ENCODE data around the gene GRID2.

Gene GRID2

DNA sequence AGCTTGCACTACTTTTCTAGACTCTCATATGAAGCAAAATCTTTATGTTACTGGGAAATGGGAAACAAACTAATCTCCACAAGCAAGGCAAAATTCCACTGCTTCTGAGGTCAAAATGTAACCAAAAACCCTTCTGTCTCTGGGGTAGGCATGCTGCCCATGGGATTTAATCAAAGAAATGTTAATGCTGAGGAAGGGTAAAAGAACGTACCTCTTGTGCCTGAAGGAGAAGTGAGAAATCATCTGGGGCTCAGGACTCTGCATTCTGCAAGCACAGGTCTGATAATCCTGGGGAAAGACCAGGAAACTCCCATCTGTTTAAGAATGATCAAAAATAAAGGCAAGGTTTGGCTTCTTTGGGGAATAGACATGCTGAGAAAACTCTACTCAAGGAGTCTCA, 184.7 kb downstream of the GRID2 start:
- no peak for DNase-seq
- Histone ChIP-seq H3K4me1 (no peaks in the 10 kb centered on the region), H3K4me3 (ENCODE audit: low read depth, low read length) (no peak overlapping the region), H3K27me3 (no peaks in the 10 kb centered on the region), H3K9me3 (no peaks in the 10 kb centered on the region), H3K36me3 (no peaks in the 10 kb centered on the region)
- TF ChIP-seq, protein P1, sequence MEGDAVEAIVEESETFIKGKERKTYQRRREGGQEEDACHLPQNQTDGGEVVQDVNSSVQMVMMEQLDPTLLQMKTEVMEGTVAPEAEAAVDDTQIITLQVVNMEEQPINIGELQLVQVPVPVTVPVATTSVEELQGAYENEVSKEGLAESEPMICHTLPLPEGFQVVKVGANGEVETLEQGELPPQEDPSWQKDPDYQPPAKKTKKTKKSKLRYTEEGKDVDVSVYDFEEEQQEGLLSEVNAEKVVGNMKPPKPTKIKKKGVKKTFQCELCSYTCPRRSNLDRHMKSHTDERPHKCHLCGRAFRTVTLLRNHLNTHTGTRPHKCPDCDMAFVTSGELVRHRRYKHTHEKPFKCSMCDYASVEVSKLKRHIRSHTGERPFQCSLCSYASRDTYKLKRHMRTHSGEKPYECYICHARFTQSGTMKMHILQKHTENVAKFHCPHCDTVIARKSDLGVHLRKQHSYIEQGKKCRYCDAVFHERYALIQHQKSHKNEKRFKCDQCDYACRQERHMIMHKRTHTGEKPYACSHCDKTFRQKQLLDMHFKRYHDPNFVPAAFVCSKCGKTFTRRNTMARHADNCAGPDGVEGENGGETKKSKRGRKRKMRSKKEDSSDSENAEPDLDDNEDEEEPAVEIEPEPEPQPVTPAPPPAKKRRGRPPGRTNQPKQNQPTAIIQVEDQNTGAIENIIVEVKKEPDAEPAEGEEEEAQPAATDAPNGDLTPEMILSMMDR (IDR thresholded peaks at IDR 0.05; ENCODE audit: low read depth, low read length), result no peak

DNA sequence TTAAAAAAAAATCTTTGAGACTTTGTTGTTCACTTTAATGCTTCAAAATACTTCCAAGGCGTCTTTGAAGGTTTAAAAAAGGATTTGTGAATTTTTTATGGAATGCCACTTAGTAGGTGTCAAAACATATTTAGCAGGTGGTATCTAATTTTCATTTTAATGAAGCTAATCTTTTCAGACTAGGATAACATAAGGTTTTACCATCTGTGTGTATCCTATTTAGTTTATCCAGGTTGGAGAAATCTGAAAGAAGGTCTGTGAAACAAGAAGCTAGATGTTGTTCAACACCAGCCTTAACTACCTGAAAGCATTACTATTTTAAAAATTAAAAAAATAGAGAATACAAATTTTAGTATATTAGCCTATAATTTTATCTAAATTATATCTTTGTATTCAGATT, 193.4 kb downstream of the GRID2 start:
- TF ChIP-seq, protein P1 (IDR thresholded peaks at IDR 0.05; ENCODE audit: low read depth, low read length), result no peak
- Histone ChIP-seq H3K27me3 (no peaks in the 10 kb centered on the region), H3K4me3 (ENCODE audit: low read depth, low read length) (no peak overlapping the region), H3K36me3 (no peaks in the 10 kb centered on the region), H3K4me1 (no peaks in the 10 kb centered on the region), H3K9me3 (no peaks in the 10 kb centered on the region)
- no peak for DNase-seq

DNA sequence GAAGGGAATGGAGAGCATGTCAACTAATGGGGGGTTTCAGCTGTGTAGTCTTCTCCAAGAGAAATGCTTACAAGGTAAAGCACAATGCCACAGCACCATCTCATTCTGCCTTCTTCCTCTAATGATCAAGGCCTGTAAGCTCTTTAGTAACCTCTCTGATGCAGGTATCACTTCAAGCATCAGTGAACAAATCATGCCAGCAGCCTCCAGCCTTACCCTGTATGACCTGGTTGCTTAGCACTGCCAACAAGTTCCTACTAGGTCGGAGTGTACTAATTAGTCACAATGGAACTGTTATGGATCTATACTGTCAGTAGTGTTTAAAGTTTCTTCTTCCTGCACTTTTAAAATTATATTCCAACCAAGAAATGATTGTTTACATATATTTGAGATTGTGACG, 197.7 kb downstream of the GRID2 start:
- no peak for DNase-seq
- Histone ChIP-seq H3K36me3 (no peaks in the 10 kb centered on the region), H3K4me3 (ENCODE audit: low read depth, low read length) (no peak overlapping the region), H3K9me3 (no peaks in the 10 kb centered on the region), H3K4me1 (no peaks in the 10 kb centered on the region), H3K27me3 (no peaks in the 10 kb centered on the region)
- TF ChIP-seq, protein P1 (IDR thresholded peaks at IDR 0.05; ENCODE audit: low read depth, low read length), result no peak

DNA sequence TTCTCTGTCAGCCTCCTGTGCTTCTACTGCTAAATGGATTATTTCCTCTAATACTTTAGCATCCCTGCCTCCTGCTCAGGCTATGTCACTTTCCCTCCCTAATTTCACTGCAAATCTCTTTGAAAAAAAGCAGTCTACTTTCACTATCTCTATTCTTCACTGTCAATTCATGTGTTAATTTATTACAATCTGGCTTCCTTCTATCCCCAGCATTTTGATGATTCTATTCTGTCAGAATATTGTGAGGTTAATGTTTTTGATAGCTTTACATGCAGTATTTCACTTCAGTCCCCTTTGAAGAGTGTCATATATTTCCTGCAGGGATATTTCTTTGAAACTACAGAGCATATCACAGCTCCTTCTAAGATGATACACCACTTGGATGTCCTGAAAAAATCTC, 203.2 kb downstream of the GRID2 start:
- Histone ChIP-seq H3K4me3 (ENCODE audit: low read depth, low read length) (no peak overlapping the region), H3K4me1 (no peaks in the 10 kb centered on the region), H3K27me3 (no peaks in the 10 kb centered on the region), H3K9me3 (no peaks in the 10 kb centered on the region), H3K36me3 (no peaks in the 10 kb centered on the region)
- no peak for DNase-seq
- TF ChIP-seq, protein P1 (IDR thresholded peaks at IDR 0.05; ENCODE audit: low read depth, low read length), result no peak

DNA sequence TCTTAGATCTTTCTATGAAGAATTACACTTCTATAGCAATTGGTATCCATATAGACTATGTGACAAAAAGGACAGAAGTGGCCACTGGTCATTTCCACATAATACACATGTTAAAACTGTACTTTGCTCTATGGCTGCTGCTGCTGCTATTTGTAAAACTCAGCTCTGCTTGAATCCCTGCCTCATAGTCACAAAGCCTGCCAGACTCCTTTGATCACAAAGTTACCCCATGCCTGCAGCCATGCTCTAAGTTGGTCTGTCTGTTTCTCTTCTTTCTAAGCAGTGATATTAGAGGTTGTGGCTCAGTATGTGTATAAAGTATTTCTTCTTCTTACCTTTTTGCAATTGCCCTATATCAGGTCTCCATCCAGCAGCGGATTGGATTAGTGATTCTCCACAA, 210.9 kb downstream of the GRID2 start:
- TF ChIP-seq, protein P1 (IDR thresholded peaks at IDR 0.05; ENCODE audit: low read depth, low read length), result no peak
- Histone ChIP-seq H3K9me3 (no peaks in the 10 kb centered on the region), H3K36me3 (no peaks in the 10 kb centered on the region), H3K4me3 (ENCODE audit: low read depth, low read length) (no peak overlapping the region), H3K4me1 (no peaks in the 10 kb centered on the region), H3K27me3 (no peaks in the 10 kb centered on the region; the same call in 1 of the 2 replicates)
- DNase-seq, result no peak

DNA sequence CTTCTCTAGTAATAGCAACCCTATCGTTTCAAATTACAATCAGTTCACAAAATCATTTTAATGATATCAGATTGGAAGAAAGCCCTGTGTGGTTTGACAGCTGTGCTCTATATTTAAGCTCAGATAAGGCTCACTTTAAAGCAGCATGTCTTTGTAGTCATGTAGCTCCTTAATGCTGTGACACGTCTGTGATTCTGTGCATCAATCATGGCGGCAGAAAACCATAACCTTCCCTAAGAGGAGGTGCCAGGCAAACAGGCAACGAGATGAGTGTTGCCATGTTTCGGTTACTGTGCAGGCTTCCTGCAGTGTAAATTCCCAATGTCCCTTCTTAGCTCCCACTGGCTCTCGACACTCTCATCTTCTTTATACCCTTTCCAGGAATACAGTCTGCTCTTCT, 212.7 kb downstream of the GRID2 start:
- no peaks in the 10 kb centered on the region for H3K4me1 ChIP-seq

More for the DNA sequence above, 212.7 kb downstream of the GRID2 start:
- Histone ChIP-seq H3K36me3 (no peaks in the 10 kb centered on the region), H3K4me3 (ENCODE audit: low read depth, low read length) (no peak overlapping the region), H3K9me3 (no peaks in the 10 kb centered on the region), H3K27me3 (no peaks in the 10 kb centered on the region; the same call in 1 of the 2 replicates)
- TF ChIP-seq, protein P1 (IDR thresholded peaks at IDR 0.05; ENCODE audit: low read depth, low read length), result no peak
- DNase-seq, result no peak
